ENCODE data around the gene TEX44. TPM values are rescaled to one million over a fixed set of nuclear protein-coding genes. Genes with fewer than 3 reads are reported as not detected.
A peak's percentile ranks its signal among the peaks of the same experiment; 100 is the strongest.

TEX44 gene
- total and polyA plus RNA-seq, 2 of the 13 experiments (the other 11 are each of a cell fraction or from before 2014, with no cell fraction given), result not detected

DNA sequence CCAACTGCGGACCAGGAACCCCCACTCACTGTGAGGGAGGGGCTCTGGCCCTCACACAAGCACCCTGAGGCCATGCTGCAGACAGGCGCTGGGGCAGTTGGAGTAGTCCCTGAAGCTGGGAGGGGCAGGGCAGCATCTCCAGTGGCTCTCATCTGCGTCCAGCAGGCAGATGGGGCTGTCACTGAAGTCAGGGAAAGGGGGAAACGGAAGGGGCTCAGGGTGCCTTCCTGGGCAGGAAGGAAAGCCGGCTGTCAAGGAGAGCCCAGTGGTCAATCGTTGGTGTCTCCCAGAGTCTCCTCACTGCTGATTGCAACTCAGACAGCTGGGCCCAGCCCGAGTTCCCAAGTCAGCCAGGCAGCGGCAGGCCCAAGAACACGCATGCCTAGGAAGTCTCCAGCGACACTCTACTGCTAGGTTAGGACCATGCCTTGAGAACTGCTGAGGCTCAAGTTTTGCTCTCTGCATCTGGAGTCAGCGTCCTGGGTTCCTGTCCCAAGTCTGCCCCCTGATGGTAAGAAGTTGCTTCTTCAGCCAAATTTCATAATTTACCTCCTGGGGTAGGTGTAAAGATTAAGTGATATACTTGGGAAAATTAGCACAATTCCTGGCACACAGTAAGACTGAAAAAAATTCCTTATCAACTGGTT, 35.0 kb upstream of the TEX44 start:
- POLR2A ChIA-PET, result no interaction called here
- TF ChIP-seq, protein P1, sequence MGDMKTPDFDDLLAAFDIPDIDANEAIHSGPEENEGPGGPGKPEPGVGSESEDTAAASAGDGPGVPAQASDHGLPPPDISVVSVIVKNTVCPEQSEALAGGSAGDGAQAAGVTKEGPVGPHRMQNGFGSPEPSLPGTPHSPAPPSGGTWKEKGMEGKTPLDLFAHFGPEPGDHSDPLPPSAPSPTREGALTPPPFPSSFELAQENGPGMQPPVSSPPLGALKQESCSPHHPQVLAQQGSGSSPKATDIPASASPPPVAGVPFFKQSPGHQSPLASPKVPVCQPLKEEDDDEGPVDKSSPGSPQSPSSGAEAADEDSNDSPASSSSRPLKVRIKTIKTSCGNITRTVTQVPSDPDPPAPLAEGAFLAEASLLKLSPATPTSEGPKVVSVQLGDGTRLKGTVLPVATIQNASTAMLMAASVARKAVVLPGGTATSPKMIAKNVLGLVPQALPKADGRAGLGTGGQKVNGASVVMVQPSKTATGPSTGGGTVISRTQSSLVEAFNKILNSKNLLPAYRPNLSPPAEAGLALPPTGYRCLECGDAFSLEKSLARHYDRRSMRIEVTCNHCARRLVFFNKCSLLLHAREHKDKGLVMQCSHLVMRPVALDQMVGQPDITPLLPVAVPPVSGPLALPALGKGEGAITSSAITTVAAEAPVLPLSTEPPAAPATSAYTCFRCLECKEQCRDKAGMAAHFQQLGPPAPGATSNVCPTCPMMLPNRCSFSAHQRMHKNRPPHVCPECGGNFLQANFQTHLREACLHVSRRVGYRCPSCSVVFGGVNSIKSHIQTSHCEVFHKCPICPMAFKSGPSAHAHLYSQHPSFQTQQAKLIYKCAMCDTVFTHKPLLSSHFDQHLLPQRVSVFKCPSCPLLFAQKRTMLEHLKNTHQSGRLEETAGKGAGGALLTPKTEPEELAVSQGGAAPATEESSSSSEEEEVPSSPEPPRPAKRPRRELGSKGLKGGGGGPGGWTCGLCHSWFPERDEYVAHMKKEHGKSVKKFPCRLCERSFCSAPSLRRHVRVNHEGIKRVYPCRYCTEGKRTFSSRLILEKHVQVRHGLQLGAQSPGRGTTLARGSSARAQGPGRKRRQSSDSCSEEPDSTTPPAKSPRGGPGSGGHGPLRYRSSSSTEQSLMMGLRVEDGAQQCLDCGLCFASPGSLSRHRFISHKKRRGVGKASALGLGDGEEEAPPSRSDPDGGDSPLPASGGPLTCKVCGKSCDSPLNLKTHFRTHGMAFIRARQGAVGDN (CRISPR knock-in tag; IDR thresholded peaks at IDR 0.05), result peak; percentile 25
- peak; percentile 68 for TF ChIP-seq RAD21 (CRISPR knock-in tag; IDR thresholded peaks at IDR 0.05)
- TF ChIP-seq STAG1 (CRISPR knock-in tag; IDR thresholded peaks at IDR 0.05), result peak; percentile 84
- TF ChIP-seq TEAD3 (CRISPR knock-in tag; optimal IDR thresholded peaks at IDR 0.05; ENCODE audit: borderline replicate concordance), result peak; percentile 10
- TF ChIP-seq SOX6 (IDR thresholded peaks at IDR 0.05), result no peak
- TF ChIP-seq SOX6 (CRISPR knock-in tag; IDR thresholded peaks at IDR 0.05), result no peak
- TF ChIP-seq, protein P2, sequence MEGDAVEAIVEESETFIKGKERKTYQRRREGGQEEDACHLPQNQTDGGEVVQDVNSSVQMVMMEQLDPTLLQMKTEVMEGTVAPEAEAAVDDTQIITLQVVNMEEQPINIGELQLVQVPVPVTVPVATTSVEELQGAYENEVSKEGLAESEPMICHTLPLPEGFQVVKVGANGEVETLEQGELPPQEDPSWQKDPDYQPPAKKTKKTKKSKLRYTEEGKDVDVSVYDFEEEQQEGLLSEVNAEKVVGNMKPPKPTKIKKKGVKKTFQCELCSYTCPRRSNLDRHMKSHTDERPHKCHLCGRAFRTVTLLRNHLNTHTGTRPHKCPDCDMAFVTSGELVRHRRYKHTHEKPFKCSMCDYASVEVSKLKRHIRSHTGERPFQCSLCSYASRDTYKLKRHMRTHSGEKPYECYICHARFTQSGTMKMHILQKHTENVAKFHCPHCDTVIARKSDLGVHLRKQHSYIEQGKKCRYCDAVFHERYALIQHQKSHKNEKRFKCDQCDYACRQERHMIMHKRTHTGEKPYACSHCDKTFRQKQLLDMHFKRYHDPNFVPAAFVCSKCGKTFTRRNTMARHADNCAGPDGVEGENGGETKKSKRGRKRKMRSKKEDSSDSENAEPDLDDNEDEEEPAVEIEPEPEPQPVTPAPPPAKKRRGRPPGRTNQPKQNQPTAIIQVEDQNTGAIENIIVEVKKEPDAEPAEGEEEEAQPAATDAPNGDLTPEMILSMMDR (CRISPR knock-in tag; IDR thresholded peaks at IDR 0.05), result peak; percentile 89
- peak; percentile 72 for TF ChIP-seq XRCC5 (optimal IDR thresholded peaks at IDR 0.05; ENCODE audit: low read length)
- TF ChIP-seq ZNF891 (CRISPR knock-in tag; IDR thresholded peaks at IDR 0.05), result peak; percentile 40; the same call in 1 of the 2 replicates
- no peak for TF ChIP-seq ZNF644 (CRISPR knock-in tag; IDR thresholded peaks at IDR 0.05; ENCODE audit: low read depth)
- TF ChIP-seq, protein P3, sequence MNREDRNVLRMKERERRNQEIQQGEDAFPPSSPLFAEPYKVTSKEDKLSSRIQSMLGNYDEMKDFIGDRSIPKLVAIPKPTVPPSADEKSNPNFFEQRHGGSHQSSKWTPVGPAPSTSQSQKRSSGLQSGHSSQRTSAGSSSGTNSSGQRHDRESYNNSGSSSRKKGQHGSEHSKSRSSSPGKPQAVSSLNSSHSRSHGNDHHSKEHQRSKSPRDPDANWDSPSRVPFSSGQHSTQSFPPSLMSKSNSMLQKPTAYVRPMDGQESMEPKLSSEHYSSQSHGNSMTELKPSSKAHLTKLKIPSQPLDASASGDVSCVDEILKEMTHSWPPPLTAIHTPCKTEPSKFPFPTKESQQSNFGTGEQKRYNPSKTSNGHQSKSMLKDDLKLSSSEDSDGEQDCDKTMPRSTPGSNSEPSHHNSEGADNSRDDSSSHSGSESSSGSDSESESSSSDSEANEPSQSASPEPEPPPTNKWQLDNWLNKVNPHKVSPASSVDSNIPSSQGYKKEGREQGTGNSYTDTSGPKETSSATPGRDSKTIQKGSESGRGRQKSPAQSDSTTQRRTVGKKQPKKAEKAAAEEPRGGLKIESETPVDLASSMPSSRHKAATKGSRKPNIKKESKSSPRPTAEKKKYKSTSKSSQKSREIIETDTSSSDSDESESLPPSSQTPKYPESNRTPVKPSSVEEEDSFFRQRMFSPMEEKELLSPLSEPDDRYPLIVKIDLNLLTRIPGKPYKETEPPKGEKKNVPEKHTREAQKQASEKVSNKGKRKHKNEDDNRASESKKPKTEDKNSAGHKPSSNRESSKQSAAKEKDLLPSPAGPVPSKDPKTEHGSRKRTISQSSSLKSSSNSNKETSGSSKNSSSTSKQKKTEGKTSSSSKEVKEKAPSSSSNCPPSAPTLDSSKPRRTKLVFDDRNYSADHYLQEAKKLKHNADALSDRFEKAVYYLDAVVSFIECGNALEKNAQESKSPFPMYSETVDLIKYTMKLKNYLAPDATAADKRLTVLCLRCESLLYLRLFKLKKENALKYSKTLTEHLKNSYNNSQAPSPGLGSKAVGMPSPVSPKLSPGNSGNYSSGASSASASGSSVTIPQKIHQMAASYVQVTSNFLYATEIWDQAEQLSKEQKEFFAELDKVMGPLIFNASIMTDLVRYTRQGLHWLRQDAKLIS (CRISPR knock-in tag; IDR thresholded peaks at IDR 0.05), result no peak
- TF ChIP-seq MAFK (conservative IDR thresholded peaks at IDR 0.05 in 1 of 2, IDR thresholded peaks at IDR 0.05 in 1 of 2; ENCODE audit: low read length in 2 of 2), result peak; percentile 52 to 56
- TF ChIP-seq MAFF (IDR thresholded peaks at IDR 0.05; ENCODE audit: low read depth, low read length), result peak; percentile 68; the same call in 1 of the 2 replicates
- TF ChIP-seq PAF1 (CRISPR knock-in tag; IDR thresholded peaks at IDR 0.05), result no peak
- peak; percentile 72 for TF ChIP-seq SMC3 (IDR thresholded peaks at IDR 0.05; ENCODE audit: low read length)

More for the DNA sequence above, 35.0 kb upstream of the TEX44 start:
- no peak overlapping the region for H3K4me2 ChIP-seq (ENCODE audit: low read depth, low read length)
- no peaks in the 10 kb centered on the region for H4K20me1 ChIP-seq (ENCODE audit: insufficient read depth, low read length)
- ATAC-seq (peak; percentile 69), FAIRE-seq (peak; percentile 81), DNase-seq (ENCODE audit: low spot score) (peak; percentile 58)
- H3K9me3 ChIP-seq (ENCODE audit: low read length), result peaks cover 8% of the 10 kb centered on the region
- H3K9ac ChIP-seq (ENCODE audit: insufficient read depth, low read depth, low read length), result no peak overlapping the region
- no peaks in the 10 kb centered on the region for H3K36me3 ChIP-seq (replicated peaks in 1 of 2; ENCODE audit: control insufficient read depth in 1 of 2, insufficient read depth in 2 of 2, low read length in 2 of 2)
- in situ Hi-C loops (cut with HindIII; ENCODE audit: extremely low pct_ligation_motif_present, low pct_unique_long_range_greater_than_20kb), result loop anchor here (5.0 kb wide), 1 partner anchor 75 kb away; no protein-coding TSS in a partner anchor
- 38% methylated on average over 8 of the region's 11 CpGs for WGBS (ENCODE audit: low lambda C conversion rate)
- no TSS peak for BruUV-seq (replicated peaks)
- H3K27me3 ChIP-seq (ENCODE audit: control insufficient read depth in 1 of 2, insufficient read depth in 2 of 2, low read length in 2 of 2), result no peaks in the 10 kb centered on the region; a peak in 1 of 5 replicates
- no peak overlapping the region for H3K27ac ChIP-seq (ENCODE audit: extremely low read length, insufficient read depth, low read length)
- no peak overlapping the region for H2AFZ ChIP-seq (ENCODE audit: low read length)
- no peaks in the 10 kb centered on the region for H3K79me2 ChIP-seq (ENCODE audit: insufficient read depth, low read length)
- intact Hi-C loops (cut with micrococcal nuclease; ENCODE audit: unreplicated experiment), result loop anchor here (1.0 to 2.0 kb wide), 2 partner anchors 27 to 75 kb away; partner anchors contain the start of gene NMUR1
- no peak overlapping the region for H3K4me3 ChIP-seq (replicated peaks in 1 of 3; ENCODE audit: insufficient read depth in 1 of 3, low read depth in 2 of 3, low read length in 3 of 3)
- CTCF ChIA-PET (ENCODE audit: low intra/inter-chr PET ratio, low total read pairs), result interaction anchor here (0.7 to 2.9 kb wide), 4 partner anchors 27 to 77 kb away, joined by 3 to 18 read pairs (median 8); partner anchors contain the start of gene NMUR1
- 0 out of 2 replicates have a peak, but pooled peaks cover 11% of the 10 kb centered on the region for H3K4me1 ChIP-seq (ENCODE audit: insufficient read depth, low read length)
